22Rv1 (cell line): ENCODE results near the gene WDR6.

ENCODE experiments used
- H3K27ac ChIP-seq: fragments of 450-650 bp; 2 replicates; pipeline ENCODE4 v1.5.1; 2017
- ZFX ChIP-seq: fragments of 450-650 bp; IDR thresholded peaks from 2 replicates; pipeline ENCODE4 v1.6.1; 2017; ENCODE audit warnings: antibody characterized with exemption, borderline replicate concordance
- TF ChIP-seq, protein P1 (sequence below): fragments of 450-650 bp; IDR thresholded peaks from 2 replicates; pipeline ENCODE4 v1.5.1; 2017; ENCODE audit warnings: mild to moderate bottlenecking

Gene WDR6

DNA sequence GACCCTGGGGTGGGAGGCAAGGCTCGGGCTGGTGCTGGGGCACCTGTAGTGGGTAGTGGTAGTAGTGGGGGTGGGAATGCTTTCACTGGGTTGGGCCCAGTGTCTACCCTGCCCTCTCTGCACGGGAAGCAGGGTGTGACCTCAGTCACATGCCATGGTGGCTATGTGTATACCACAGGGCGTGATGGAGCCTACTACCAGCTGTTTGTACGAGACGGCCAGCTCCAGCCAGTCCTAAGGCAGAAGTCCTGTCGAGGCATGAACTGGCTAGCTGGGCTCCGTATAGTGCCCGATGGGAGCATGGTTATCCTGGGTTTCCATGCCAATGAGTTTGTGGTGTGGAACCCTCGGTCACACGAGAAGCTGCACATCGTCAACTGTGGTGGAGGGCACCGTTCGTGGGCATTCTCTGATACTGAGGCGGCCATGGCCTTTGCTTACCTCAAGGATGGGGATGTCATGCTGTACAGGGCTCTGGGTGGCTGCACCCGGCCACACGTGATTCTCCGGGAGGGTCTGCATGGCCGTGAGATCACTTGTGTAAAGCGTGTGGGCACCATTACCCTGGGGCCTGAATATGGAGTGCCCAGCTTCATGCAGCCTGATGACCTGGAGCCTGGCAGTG, 6.0 kb downstream of the WDR6 start:
- no peak for TF ChIP-seq ZFX
- TF ChIP-seq, protein P1, sequence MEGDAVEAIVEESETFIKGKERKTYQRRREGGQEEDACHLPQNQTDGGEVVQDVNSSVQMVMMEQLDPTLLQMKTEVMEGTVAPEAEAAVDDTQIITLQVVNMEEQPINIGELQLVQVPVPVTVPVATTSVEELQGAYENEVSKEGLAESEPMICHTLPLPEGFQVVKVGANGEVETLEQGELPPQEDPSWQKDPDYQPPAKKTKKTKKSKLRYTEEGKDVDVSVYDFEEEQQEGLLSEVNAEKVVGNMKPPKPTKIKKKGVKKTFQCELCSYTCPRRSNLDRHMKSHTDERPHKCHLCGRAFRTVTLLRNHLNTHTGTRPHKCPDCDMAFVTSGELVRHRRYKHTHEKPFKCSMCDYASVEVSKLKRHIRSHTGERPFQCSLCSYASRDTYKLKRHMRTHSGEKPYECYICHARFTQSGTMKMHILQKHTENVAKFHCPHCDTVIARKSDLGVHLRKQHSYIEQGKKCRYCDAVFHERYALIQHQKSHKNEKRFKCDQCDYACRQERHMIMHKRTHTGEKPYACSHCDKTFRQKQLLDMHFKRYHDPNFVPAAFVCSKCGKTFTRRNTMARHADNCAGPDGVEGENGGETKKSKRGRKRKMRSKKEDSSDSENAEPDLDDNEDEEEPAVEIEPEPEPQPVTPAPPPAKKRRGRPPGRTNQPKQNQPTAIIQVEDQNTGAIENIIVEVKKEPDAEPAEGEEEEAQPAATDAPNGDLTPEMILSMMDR, result no peak
- no peak overlapping the region for H3K27ac ChIP-seq

DNA sequence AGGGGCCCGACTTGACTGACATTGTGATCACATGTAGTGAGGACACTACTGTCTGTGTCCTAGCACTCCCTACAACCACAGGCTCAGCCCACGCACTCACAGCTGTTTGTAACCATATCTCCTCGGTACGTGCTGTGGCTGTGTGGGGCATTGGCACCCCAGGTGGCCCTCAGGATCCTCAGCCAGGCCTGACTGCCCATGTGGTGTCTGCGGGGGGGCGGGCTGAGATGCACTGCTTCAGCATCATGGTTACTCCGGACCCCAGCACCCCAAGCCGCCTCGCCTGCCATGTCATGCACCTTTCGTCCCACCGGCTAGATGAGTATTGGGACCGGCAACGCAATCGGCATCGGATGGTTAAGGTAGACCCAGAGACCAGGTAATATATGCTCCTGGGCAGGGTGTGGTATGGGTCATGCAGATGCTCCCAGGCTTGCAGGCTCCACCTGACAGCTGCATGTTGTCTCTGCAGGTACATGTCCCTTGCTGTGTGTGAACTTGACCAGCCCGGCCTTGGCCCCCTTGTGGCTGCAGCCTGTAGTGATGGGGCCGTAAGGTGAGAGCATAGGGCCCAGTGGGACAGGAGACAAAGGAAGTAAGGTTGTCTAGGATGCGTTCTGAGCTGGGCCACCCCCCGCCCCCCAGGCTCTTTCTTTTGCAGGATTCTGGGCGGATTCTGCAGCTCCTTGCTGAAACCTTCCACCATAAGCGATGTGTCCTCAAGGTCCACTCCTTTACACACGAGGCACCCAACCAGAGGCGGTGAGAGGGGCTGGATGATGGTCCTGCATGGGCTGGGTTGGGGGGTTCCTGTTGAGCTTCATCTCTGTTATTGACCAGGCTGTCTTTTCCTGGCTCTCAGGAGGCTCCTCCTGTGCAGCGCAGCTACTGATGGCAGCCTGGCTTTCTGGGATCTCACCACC, 6.8 kb downstream of the WDR6 start:
- TF ChIP-seq, protein P1, result peak; percentile 74
- TF ChIP-seq ZFX, result no peak
- no peak overlapping the region for H3K27ac ChIP-seq

DNA sequence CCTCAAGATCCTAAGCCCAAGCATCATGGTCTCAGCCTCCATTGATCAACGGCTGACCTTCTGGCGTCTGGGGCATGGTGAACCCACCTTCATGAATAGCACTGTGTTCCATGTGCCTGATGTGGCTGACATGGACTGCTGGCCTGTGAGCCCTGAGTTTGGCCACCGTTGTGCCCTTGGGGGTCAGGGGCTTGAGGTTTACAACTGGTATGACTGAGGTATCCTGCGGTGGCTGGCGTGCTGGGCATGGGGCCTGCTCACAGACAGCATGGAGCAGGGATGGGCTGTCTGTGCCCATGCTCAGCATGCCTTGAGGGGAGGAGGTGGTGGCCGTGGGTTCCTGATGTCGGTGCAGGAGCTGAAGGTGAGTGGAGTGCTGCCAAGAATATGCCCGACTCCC, 7.9 kb downstream of the WDR6 start:
- no peak for TF ChIP-seq ZFX
- TF ChIP-seq, protein P1, result no peak
- H3K27ac ChIP-seq, result peak overlapping the region; percentile 98

DNA sequence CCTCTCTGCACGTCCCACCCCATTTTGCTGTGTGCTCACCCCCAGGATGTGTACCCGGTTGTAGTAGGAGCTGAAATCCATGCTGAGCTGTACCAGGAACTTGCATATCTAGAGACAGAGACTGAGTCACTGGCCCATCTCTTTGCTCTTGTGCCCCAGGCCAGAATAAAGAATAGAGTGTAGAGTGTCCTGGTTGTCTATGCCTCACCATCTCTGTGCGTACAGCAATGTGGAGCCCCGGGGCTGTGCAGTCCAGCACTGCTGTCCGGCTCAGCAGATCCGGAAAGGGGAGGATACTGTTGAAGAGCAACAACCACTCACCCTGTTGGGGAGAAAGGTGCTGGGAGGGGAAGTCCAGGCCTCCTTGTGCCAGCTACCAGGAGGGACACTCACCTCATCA, 8.6 kb downstream of the WDR6 start:
- no peak for TF ChIP-seq ZFX
- TF ChIP-seq, protein P1, result no peak
- H3K27ac ChIP-seq, result peak overlapping the region; percentile 98

DNA sequence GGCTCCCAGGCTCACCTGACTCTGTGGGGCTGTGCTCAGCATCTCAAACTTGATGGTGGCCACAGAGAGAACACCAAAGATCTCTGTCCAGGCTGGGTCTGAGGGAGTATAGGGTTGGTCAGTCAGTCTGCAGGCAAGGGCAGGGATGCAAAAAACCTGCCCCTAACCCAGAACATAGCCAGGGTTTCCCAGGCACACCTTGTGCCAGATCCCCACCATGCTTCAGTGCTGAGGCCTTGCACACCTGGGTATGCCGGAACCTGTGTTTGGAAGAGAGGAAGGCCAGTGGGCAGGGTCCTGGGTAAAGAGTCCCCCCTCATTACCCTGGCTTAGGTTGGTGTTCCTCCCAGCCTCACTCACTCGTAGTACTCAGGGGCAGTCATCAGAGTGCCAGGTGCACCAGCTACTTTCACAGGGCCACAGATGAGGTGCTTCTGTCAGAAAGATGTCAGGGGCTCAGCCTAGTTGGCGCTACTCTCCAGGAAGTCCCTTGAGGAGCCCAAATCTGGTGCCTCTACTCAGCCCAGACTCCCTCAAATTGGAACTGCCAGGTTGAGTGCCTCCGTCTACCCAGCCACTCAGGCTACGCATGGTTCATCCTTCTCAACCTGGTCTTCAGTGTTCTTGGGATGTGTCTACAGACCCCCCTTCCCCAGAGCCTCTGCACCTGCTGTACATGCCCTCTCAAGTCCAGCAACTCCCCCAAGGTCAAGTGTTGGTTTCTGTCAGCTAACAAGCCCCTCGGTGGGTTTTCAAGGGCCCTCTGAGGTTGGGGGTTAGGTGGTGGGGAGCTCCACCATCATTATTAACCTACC, 9.4 kb downstream of the WDR6 start:
- H3K27ac ChIP-seq, result peak overlapping the region; percentile 98
- no peak for TF ChIP-seq ZFX
- TF ChIP-seq, protein P1, result no peak

DNA sequence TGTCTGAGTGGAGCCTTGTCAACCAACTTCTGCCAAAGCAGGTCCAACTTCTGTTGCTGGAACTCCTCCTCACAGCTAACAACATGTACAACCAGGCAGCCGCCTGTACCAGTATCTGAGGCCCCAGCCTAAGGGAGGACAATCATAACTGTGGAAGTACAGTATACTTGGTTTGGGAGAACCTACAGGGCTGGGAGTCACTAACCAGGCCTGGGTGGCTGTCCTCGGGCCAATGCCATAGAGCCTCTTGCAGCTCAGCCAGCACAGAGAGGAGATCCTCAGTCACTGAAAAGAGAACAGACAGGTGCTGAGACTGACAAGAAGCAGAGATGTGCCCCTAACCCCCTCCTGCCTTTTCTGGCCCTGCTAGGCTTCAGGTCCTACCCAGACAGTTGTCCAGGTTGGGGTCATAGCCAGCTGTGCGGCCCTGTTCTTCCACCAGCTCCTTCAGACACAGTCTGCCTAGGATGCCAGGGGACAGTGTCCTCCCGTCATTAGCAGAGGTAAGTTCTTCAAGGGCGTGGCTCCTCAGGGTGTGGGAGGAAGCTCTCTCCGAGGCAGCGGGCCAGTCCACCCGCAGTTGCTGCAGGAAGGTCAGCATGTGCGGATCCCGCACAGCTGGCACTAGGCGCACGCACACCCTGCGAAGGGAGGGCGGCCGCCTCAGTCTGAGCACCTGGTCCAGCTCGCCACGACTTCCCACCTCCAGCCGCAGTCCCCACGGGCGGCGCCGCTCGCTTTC, 10.2 kb downstream of the WDR6 start:
- peak overlapping the region; percentile 98 for H3K27ac ChIP-seq
- TF ChIP-seq, protein P1, result no peak
- no peak for TF ChIP-seq ZFX
